Measurements from ENCODE around the gene GJB3. TPM values are rescaled to one million over a fixed set of nuclear protein-coding genes. Genes with fewer than 3 reads are reported as not detected.

The GJB3 gene
- total and polyA plus RNA-seq, 8 donors: 0.09 to 0.72 (median 0.15) TPM; not detected in 1

- Histone ChIP-seq H3K27me3 (no peaks in the 10 kb centered on the region), H3K9me3 (no peaks in the 10 kb centered on the region), H3K4me1 (no peaks in the 10 kb centered on the region), H3K4me3 (no peak overlapping the region), H3K36me3 (no peaks in the 10 kb centered on the region), H3K27ac (no peak overlapping the region)
- intact Hi-C loops (cut with DNase I): no loop called here
- 77 to 85% methylated on average over 5 of the region's 5 CpGs for WGBS, 2 donors
- ATAC-seq: no peak
- FAIRE-seq: no peak
- no peak for DNase-seq
- no peak for TF ChIP-seq CTCF (IDR thresholded peaks at IDR 0.05)
These were observed 30.4 kb upstream of the GJB3 start for GRCh38 chr1:34750610-34751009.

GRCh38 chr1:34753163-34753562 lies 27.9 kb upstream of the GJB3 start:
- H3K4me1 ChIP-seq: no peaks in the 10 kb centered on the region
- DNase-seq: no peak
- no peaks in the 10 kb centered on the region for H3K9me3 ChIP-seq
- intact Hi-C loops (cut with DNase I): no loop called here
- H3K36me3 ChIP-seq: no peaks in the 10 kb centered on the region
- H3K4me3 ChIP-seq: no peak overlapping the region
- WGBS, 2 donors: 76 to 78% methylated on average over 3 of the region's 3 CpGs
- no peak for FAIRE-seq
- H3K27ac ChIP-seq: no peak overlapping the region
- H3K27me3 ChIP-seq: no peaks in the 10 kb centered on the region
- no peak for TF ChIP-seq CTCF (IDR thresholded peaks at IDR 0.05)
- ATAC-seq: no peak

GRCh38 chr1:34754964-34755637 lies 25.9 kb upstream of the GJB3 start, which contains the start of gene GJB5:
Gene GJB5 (plus strand): TSS chr1:34755047. CDS start chr1:34757331, 2,284 bp downstream.
- Histone ChIP-seq H3K36me3 (no peaks in the 10 kb centered on the region), H3K4me1 (no peaks in the 10 kb centered on the region), H3K4me3 (no peak within 1 kb of the TSS), H3K27me3 (no peaks in the 10 kb centered on the region), H3K27ac (no peak within 1 kb of the TSS), H3K9me3 (no peaks in the 10 kb centered on the region)
- peak in 1 of 4 donors; percentile 51 for ATAC-seq
- no peak for DNase-seq
- 63 to 75% methylated on average over 13 of the region's 13 CpGs for WGBS, 2 donors
- no peak for FAIRE-seq
- TF ChIP-seq CTCF (IDR thresholded peaks at IDR 0.05): no peak
- intact Hi-C loops (cut with DNase I): no loop called here

- intact Hi-C loops (cut with DNase I): no loop called here
- Histone ChIP-seq H3K27me3 (no peaks in the 10 kb centered on the region), H3K4me1 (no peaks in the 10 kb centered on the region), H3K9me3 (no peaks in the 10 kb centered on the region), H3K27ac (no peak overlapping the region), H3K36me3 (no peaks in the 10 kb centered on the region), H3K4me3 (no peak overlapping the region)
- WGBS, 2 donors: 89 to 91% methylated on average over 6 of the region's 6 CpGs
- ATAC-seq: no peak
- no peak for FAIRE-seq
- TF ChIP-seq CTCF (IDR thresholded peaks at IDR 0.05): no peak
- no peak for DNase-seq
These were observed 25.1 kb upstream of the GJB3 start for GRCh38 chr1:34755961-34756360.

- no peaks in the 10 kb centered on the region for H3K27me3 ChIP-seq
- H3K4me3 ChIP-seq: no peak overlapping the region
- no peaks in the 10 kb centered on the region for H3K9me3 ChIP-seq
- H3K36me3 ChIP-seq: no peaks in the 10 kb centered on the region
- intact Hi-C loops (cut with DNase I): no loop called here
- FAIRE-seq (no peak), ATAC-seq (no peak), DNase-seq (no peak)
- no peak overlapping the region for H3K27ac ChIP-seq
- WGBS, 2 donors: 85 to 90% methylated on average over 20 to 21 of the region's 21 CpGs
- TF ChIP-seq CTCF (IDR thresholded peaks at IDR 0.05): no peak
- no peaks in the 10 kb centered on the region for H3K4me1 ChIP-seq
These were observed 23.6 kb upstream of the GJB3 start for GRCh38 chr1:34757386-34757785.
